Lower lobe of right lung (tissue), 2 donors: ENCODE data around the gene HHIPL2. TPM values are rescaled to one million over a fixed set of nuclear protein-coding genes. Genes with fewer than 3 reads are reported as not detected.

Experiments
- ATAC-seq, 2 donors: fragments of 200-7000 bp; cut with Tn5 transposase; one replicate each; pipeline ENCODE4 v1.9.1; 2020 to 2022; ENCODE audit warnings: mild to moderate bottlenecking in 2 of 2, moderate library complexity in 2 of 2
- DNase-seq: peaks from one replicate; pipeline ENCODE4 v3.0.0-alpha.2; 2020
- H3K27ac ChIP-seq: fragments of 200-600 bp; one replicate; pipeline ENCODE4 v1.8.0; 2022
- H3K27me3 ChIP-seq: fragments of 200-600 bp; one replicate; pipeline ENCODE4 v1.8.0; 2022; ENCODE audit warnings: low read depth
- H3K36me3 ChIP-seq: fragments of 200-600 bp; one replicate; pipeline ENCODE4 v1.8.0; 2022; ENCODE audit warnings: mild to moderate bottlenecking
- H3K4me1 ChIP-seq: fragments of 200-600 bp; one replicate; pipeline ENCODE4 v1.8.0; 2022
- H3K4me3 ChIP-seq: fragments of 200-600 bp; one replicate; pipeline ENCODE4 v1.8.0; 2022; ENCODE audit warnings: mild to moderate bottlenecking
- H3K9me3 ChIP-seq: fragments of 200-600 bp; one replicate; pipeline ENCODE4 v1.8.0; 2022
- intact Hi-C: fragments of 100-400 bp; cut with DNase I; formaldehyde crosslinking; loops from one replicate; pipeline ENCODE4 v1.11.0; 2022
- total RNA-seq: library from RNA; stranded (reverse); fragmentation: NEBNext Ultra II Directional; extraction: Animal tissue kit (Norgen Biotek cat#: 25700); gene quantifications from one replicate; pipeline ENCODE4 v1.2.1, GENCODE V29; 2021
- TF ChIP-seq, protein P1 (sequence below): fragments of 200-600 bp; IDR thresholded peaks from one replicate; pipeline ENCODE4 v1.8.0; 2022; ENCODE audit warnings: antibody characterized with exemption, mild to moderate bottlenecking
- donor health status: DM: no; HTN: yes; CAD: no; lungs with severe emphysema.

HHIPL2 gene
- total RNA-seq, 1 donor from 2014 or later = 0.97 TPM

DNA sequence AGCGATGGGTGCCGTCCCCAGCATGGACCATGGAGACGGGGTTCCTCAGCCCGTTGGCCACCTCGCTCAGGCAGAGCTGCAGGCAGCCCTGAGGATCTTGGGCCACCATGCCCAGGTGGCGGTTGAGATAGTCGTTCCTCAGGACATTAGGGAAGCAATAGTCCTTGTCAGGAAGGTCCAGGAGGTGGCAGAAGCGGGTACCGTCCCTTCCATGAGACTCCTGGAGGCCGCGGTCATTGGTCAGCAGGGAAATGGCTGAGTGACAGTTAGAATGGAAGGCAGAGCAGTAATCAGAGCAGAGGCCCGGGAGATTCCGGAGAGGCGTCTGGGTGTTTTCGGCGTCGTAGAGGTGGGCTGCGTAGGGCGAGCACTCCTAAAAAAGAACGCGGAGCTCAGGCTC lies 4.1 kb downstream of the HHIPL2 start:
- Histone ChIP-seq H3K36me3 (no peaks in the 10 kb centered on the region), H3K4me1 (no peaks in the 10 kb centered on the region), H3K27ac (no peak overlapping the region), H3K4me3 (no peak overlapping the region), H3K27me3 (peaks cover 10% of the 10 kb centered on the region), H3K9me3 (no peaks in the 10 kb centered on the region)
- TF ChIP-seq, protein P1, sequence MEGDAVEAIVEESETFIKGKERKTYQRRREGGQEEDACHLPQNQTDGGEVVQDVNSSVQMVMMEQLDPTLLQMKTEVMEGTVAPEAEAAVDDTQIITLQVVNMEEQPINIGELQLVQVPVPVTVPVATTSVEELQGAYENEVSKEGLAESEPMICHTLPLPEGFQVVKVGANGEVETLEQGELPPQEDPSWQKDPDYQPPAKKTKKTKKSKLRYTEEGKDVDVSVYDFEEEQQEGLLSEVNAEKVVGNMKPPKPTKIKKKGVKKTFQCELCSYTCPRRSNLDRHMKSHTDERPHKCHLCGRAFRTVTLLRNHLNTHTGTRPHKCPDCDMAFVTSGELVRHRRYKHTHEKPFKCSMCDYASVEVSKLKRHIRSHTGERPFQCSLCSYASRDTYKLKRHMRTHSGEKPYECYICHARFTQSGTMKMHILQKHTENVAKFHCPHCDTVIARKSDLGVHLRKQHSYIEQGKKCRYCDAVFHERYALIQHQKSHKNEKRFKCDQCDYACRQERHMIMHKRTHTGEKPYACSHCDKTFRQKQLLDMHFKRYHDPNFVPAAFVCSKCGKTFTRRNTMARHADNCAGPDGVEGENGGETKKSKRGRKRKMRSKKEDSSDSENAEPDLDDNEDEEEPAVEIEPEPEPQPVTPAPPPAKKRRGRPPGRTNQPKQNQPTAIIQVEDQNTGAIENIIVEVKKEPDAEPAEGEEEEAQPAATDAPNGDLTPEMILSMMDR = no peak
- intact Hi-C loops = no loop called here
- DNase-seq (no peak), ATAC-seq (no peak)

DNA sequence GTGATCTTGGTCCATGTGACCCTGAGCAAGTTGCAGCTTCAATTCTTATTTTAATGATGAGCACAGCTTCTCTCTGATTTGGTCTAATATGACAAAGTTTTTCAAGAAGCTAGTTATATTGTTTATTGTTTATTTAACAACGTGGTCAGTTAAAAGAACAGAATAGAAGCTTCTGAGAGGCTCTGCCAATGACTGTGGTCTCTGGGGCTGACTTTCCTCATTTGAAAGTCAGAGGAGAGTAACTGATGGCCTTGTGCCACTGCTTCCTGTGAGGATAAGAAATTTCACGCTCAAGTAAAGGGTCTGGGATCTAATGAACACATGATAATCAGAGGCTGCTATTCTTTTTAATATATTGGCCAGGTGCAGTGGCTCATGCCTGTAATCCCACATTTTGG lies 7.3 kb downstream of the HHIPL2 start:
- TF ChIP-seq, protein P1 = no peak
- DNase-seq = no peak
- Histone ChIP-seq H3K27ac (no peak overlapping the region), H3K27me3 (no peaks in the 10 kb centered on the region), H3K4me1 (no peaks in the 10 kb centered on the region), H3K4me3 (no peak overlapping the region), H3K9me3 (no peaks in the 10 kb centered on the region), H3K36me3 (no peaks in the 10 kb centered on the region)
- ATAC-seq = no peak
- intact Hi-C loops = no loop called here

DNA sequence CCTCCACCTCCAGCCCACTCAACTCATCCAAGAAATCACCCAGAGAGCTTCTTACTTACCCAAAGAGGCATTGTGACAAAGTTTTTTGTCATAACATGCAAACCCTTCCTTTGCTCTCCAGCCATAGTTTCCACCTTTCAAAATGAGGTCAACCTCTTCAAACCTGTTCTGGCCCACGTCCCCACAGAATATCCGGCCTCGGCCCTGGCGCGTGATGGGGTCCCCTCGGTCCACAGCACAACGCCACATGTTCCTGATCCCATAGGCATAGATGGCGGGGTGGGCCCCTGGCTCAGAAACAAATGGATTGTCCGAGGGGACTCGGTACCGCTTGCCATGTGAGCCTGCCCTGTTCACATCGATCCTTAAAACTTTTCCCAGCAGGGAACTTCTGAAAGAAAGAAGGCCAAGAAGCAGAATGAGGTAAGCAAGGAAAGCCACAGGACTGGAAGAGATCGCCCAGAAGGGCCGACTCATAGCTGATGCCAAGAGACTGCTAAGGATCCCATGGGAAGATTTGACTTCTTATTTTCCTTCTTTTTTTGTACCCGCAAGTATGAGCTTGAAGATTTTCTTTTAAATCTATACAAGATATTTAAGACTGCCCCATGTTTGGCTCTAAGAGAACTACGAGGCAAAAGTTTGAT lies 7.8 kb downstream of the HHIPL2 start:
- no peak overlapping the region for H3K4me3 ChIP-seq
- no peaks in the 10 kb centered on the region for H3K36me3 ChIP-seq
- H3K27me3 ChIP-seq = no peaks in the 10 kb centered on the region
- intact Hi-C loops = no loop called here
- ATAC-seq = no peak
- H3K27ac ChIP-seq = no peak overlapping the region
- no peaks in the 10 kb centered on the region for H3K9me3 ChIP-seq
- TF ChIP-seq, protein P1 = no peak
- no peaks in the 10 kb centered on the region for H3K4me1 ChIP-seq
- no peak for DNase-seq

DNA sequence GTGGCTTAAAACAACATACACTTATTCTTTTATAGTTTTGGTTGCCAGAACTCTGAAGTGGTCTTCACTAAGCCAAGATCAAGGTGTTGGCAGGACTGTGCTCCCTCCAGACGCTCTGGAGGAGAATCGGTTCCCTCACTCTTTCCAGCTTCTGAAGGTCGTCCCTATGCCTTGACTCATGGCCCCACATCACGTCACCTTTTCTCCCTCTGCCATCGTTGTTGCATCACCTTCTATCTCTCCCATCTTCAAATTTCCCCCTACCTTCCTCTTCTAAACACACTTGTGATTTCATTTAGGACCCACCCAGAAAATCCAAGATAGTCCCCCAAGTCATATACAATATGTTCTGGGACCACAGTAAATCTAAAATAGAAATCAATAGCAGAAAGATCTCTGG lies 12.4 kb downstream of the HHIPL2 start:
- no peak for ATAC-seq
- intact Hi-C loops = no loop called here
- Histone ChIP-seq H3K27me3 (no peaks in the 10 kb centered on the region), H3K4me1 (no peaks in the 10 kb centered on the region), H3K4me3 (no peak overlapping the region), H3K9me3 (no peaks in the 10 kb centered on the region), H3K36me3 (no peaks in the 10 kb centered on the region), H3K27ac (no peak overlapping the region)
- no peak for DNase-seq
- TF ChIP-seq, protein P1 = no peak

DNA sequence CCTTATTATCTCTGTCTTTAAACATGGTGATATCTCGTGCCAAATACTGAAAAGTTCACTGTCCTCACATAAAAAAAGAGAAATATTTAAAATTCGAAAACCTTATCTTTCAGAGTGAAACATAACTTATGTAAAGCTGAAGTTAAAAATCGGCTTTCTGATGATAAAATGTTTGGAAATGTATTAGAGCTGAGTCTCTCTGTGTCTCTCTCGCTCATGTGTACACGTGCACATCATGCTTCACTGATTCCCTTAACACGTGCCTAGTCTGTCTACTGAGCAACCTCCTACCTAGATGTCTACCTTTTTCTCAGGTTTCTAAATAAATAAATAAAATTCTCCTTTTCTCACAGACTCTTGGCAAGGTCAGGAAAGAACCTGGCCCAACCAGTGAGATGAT lies 17.1 kb downstream of the HHIPL2 start:
- ATAC-seq (no peak), DNase-seq (no peak)
- Histone ChIP-seq H3K27me3 (no peaks in the 10 kb centered on the region), H3K36me3 (no peaks in the 10 kb centered on the region), H3K4me1 (no peaks in the 10 kb centered on the region), H3K4me3 (no peak overlapping the region), H3K27ac (no peak overlapping the region), H3K9me3 (no peaks in the 10 kb centered on the region)
- intact Hi-C loops = no loop called here
- TF ChIP-seq, protein P1 = no peak
